ENCODE results near the gene LAGE3. TPM values are rescaled to one million over a fixed set of nuclear protein-coding genes. Genes with fewer than 3 reads are reported as not detected.

The LAGE3 gene
- total and polyA plus RNA-seq, 2 of the 13 experiments (the other 11 are each of a cell fraction or from before 2014, with no cell fraction given): 7.6 to 12.7 TPM

GRCh38 chrX:154517101-154517781 lies 38.2 kb upstream of the LAGE3 start (continued):
- TF ChIP-seq MEIS1 (CRISPR knock-in tag; IDR thresholded peaks at IDR 0.05; ENCODE audit: borderline replicate concordance) (0 out of 2 replicates have a peak, but pooled peaks have one; percentile 42), ZBTB42 (CRISPR knock-in tag; IDR thresholded peaks at IDR 0.05) (no peak), NKX3-1 (CRISPR knock-in tag; IDR thresholded peaks at IDR 0.05) (no peak), MXI1 (IDR thresholded peaks at IDR 0.05; ENCODE audit: borderline replicate concordance, low read depth, low read length) (peak; percentile 46; the same call in 1 of the 3 replicates), ZBTB33 (CRISPR knock-in tag; IDR thresholded peaks at IDR 0.05) (no peak), PHB2 (IDR thresholded peaks at IDR 0.05; ENCODE audit: partially characterized antibody) (no peak), SOX13 (IDR thresholded peaks at IDR 0.05) (no peak), SOX13 (CRISPR knock-in tag; conservative IDR thresholded peaks at IDR 0.05 in 1 of 2, IDR thresholded peaks at IDR 0.05 in 1 of 2) (peak in 1 of 2 experiments; percentile 64; a peak in 2 of 4 replicates), POLR2G (IDR thresholded peaks at IDR 0.05; ENCODE audit: low read depth, low read length) (peak; percentile 37; the same call in 1 of the 2 replicates), ADNP (CRISPR knock-in tag; IDR thresholded peaks at IDR 0.05) (no peak), PATZ1 (CRISPR knock-in tag; IDR thresholded peaks at IDR 0.05) (no peak), KDM3A (CRISPR knock-in tag; IDR thresholded peaks at IDR 0.05; ENCODE audit: low read depth) (no peak), REXO4 (CRISPR knock-in tag; IDR thresholded peaks at IDR 0.05; ENCODE audit: borderline replicate concordance) (no peak), CEBPG (CRISPR knock-in tag; IDR thresholded peaks at IDR 0.05) (no peak), ZNF776 (CRISPR knock-in tag; IDR thresholded peaks at IDR 0.05) (no peak), KDM4B (CRISPR knock-in tag; IDR thresholded peaks at IDR 0.05) (no peak), ZNF737 (CRISPR knock-in tag; IDR thresholded peaks at IDR 0.05; ENCODE audit: borderline replicate concordance) (no peak), SAP130 (CRISPR knock-in tag; IDR thresholded peaks at IDR 0.05; ENCODE audit: low read depth) (peak; percentile 84), MAFF (IDR thresholded peaks at IDR 0.05; ENCODE audit: low read depth, low read length) (no peak), TBL1XR1 (IDR thresholded peaks at IDR 0.05; ENCODE audit: borderline replicate concordance, low read length, partially characterized antibody) (no peak)
- TF ChIP-seq, protein P1, sequence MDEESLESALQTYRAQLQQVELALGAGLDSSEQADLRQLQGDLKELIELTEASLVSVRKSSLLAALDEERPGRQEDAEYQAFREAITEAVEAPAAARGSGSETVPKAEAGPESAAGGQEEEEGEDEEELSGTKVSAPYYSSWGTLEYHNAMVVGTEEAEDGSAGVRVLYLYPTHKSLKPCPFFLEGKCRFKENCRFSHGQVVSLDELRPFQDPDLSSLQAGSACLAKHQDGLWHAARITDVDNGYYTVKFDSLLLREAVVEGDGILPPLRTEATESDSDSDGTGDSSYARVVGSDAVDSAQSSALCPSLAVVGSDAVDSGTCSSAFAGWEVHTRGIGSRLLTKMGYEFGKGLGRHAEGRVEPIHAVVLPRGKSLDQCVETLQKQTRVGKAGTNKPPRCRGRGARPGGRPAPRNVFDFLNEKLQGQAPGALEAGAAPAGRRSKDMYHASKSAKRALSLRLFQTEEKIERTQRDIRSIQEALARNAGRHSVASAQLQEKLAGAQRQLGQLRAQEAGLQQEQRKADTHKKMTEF (CRISPR knock-in tag; IDR thresholded peaks at IDR 0.05): peak; percentile 45; the same call in 1 of the 2 replicates
- TF ChIP-seq, protein P2, sequence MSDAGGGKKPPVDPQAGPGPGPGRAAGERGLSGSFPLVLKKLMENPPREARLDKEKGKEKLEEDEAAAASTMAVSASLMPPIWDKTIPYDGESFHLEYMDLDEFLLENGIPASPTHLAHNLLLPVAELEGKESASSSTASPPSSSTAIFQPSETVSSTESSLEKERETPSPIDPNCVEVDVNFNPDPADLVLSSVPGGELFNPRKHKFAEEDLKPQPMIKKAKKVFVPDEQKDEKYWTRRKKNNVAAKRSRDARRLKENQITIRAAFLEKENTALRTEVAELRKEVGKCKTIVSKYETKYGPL (CRISPR knock-in tag; IDR thresholded peaks at IDR 0.05): no peak
- TF ChIP-seq, protein P3, sequence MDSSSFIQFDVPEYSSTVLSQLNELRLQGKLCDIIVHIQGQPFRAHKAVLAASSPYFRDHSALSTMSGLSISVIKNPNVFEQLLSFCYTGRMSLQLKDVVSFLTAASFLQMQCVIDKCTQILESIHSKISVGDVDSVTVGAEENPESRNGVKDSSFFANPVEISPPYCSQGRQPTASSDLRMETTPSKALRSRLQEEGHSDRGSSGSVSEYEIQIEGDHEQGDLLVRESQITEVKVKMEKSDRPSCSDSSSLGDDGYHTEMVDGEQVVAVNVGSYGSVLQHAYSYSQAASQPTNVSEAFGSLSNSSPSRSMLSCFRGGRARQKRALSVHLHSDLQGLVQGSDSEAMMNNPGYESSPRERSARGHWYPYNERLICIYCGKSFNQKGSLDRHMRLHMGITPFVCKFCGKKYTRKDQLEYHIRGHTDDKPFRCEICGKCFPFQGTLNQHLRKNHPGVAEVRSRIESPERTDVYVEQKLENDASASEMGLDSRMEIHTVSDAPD (CRISPR knock-in tag; IDR thresholded peaks at IDR 0.05): no peak
